Trophoblast cell (in vitro differentiated cells and primary cell): ENCODE data around the gene GPR137.

Experiments used
- DNase-seq, 2 donors: peaks; one replicate each; pipeline ENCODE4 v3.0.0-alpha.2; 2016
- H2AFZ ChIP-seq: 2 replicates; pipeline ENCODE4 v1.6.1; 2013; ENCODE audit warnings: low read length, moderate library complexity, mild to moderate bottlenecking; ENCODE audit not compliant: insufficient read depth, poor library complexity
- H2AK5ac ChIP-seq: 2 replicates; pipeline ENCODE4 v1.6.1; 2013; ENCODE audit warnings: mild to moderate bottlenecking, low read length
- H2BK120ac ChIP-seq: 2 replicates; pipeline ENCODE4 v1.6.1; 2013; ENCODE audit warnings: low read length, mild to moderate bottlenecking, moderate library complexity; ENCODE audit not compliant: insufficient read depth, poor library complexity
- H2BK12ac ChIP-seq: 2 replicates; pipeline ENCODE4 v1.6.1; 2013; ENCODE audit warnings: mild to moderate bottlenecking, low read length, moderate library complexity
- H2BK5ac ChIP-seq: 2 replicates; pipeline ENCODE4 v1.6.1; 2013; ENCODE audit warnings: low read length, low read depth, moderate library complexity, mild to moderate bottlenecking; ENCODE audit not compliant: poor library complexity
- H3K14ac ChIP-seq: 2 replicates; pipeline ENCODE4 v1.6.1; 2013; ENCODE audit warnings: mild to moderate bottlenecking, low read length
- H3K18ac ChIP-seq: 2 replicates; pipeline ENCODE4 v1.6.1; 2013; ENCODE audit warnings: mild to moderate bottlenecking, low read length
- H3K23ac ChIP-seq: 2 replicates; pipeline ENCODE4 v1.6.1; 2013; ENCODE audit warnings: low read length
- H3K27ac ChIP-seq: 2 replicates; pipeline ENCODE4 v1.5.1; 2013; ENCODE audit warnings: low read depth, mild to moderate bottlenecking, inconsistent platforms, low read length, moderate library complexity
- H3K27me3 ChIP-seq: 2 replicates; pipeline ENCODE4 v1.6.1; 2013; ENCODE audit warnings: inconsistent platforms, mild to moderate bottlenecking, low read length, moderate library complexity; ENCODE audit not compliant: insufficient read depth
- H3K36me3 ChIP-seq, 2 experiments: 1 replicate in 1 of 2; 2 replicates in 1 of 2; pipeline ENCODE4 v1.6.1; 2013; ENCODE audit warnings: low read length in 2 of 2, mild to moderate bottlenecking in 2 of 2, moderate library complexity in 1 of 2; ENCODE audit not compliant: insufficient read depth in 2 of 2, control insufficient read depth in 1 of 2
- H3K4ac ChIP-seq: 2 replicates; pipeline ENCODE4 v1.6.1; 2013; ENCODE audit warnings: low read depth, mild to moderate bottlenecking, low read length, moderate library complexity
- H3K4me1 ChIP-seq, 2 experiments: 1 replicate in 1 of 2; 2 replicates in 1 of 2; pipeline ENCODE4 v1.6.1; 2013; ENCODE audit warnings: low read length in 2 of 2, mild to moderate bottlenecking in 2 of 2, moderate library complexity in 1 of 2; ENCODE audit not compliant: insufficient read depth in 2 of 2, control insufficient read depth in 1 of 2
- H3K4me2 ChIP-seq: 2 replicates; pipeline ENCODE4 v1.6.1; 2013; ENCODE audit warnings: inconsistent platforms, mild to moderate bottlenecking, low read length, moderate library complexity
- H3K4me3 ChIP-seq: 2 replicates; pipeline ENCODE4 v1.5.1; 2013; ENCODE audit warnings: mild to moderate bottlenecking, low read depth, low read length, inconsistent platforms
- H3K79me1 ChIP-seq: one replicate; pipeline ENCODE4 v1.6.1; 2013; ENCODE audit warnings: low read length
- H3K79me2 ChIP-seq: 2 replicates; pipeline ENCODE4 v1.6.1; 2013; ENCODE audit warnings: low read length, mild to moderate bottlenecking; ENCODE audit not compliant: control insufficient read depth, insufficient read depth, poor library complexity
- H3K9ac ChIP-seq: 2 replicates; pipeline ENCODE4 v1.6.1; 2013; ENCODE audit warnings: mild to moderate bottlenecking, low read length
- H3K9me3 ChIP-seq: 2 replicates; pipeline ENCODE4 v1.6.1; 2013; ENCODE audit warnings: low read depth, mild to moderate bottlenecking, control low read depth, inconsistent platforms, low read length; ENCODE audit not compliant: insufficient read depth
- H4K12ac ChIP-seq: 2 replicates; pipeline ENCODE4 v1.6.1; 2013; ENCODE audit warnings: low read depth, mild to moderate bottlenecking, low read length, moderate library complexity
- H4K8ac ChIP-seq: 2 replicates; pipeline ENCODE4 v1.6.1; 2013; ENCODE audit warnings: low read depth, mild to moderate bottlenecking, low read length, moderate library complexity
- H4K91ac ChIP-seq: one replicate; pipeline ENCODE4 v1.6.1; 2013; ENCODE audit warnings: low read depth, mild to moderate bottlenecking, low read length, moderate library complexity
- WGBS: extraction: QIAGEN DNeasy Blood & Tissue Kit; methylation state at CpG from one replicate; pipeline ENCODE4 v1.1.7; 2013; ENCODE audit warnings: missing lambda C conversion rate; ENCODE audit not compliant: insufficient read length, insufficient coverage; ENCODE audit errors: extremely low coverage; 5-methylcytosine and 5-hydroxymethylcytosine counted together

Gene GPR137

GRCh38 chr11:64256300-64256699 lies 29.3 kb upstream of the GPR137 start:
- Histone ChIP-seq H2BK120ac (no peak overlapping the region), H4K12ac (no peak overlapping the region), H3K18ac (no peak overlapping the region), H3K4ac (no peak overlapping the region), H3K36me3 (peaks cover 57 to 63% of the 10 kb centered on the region in 2 experiments), H2AK5ac (no peak overlapping the region), H3K79me2 (peaks cover 9% of the 10 kb centered on the region), H3K4me1 (peaks cover 4 to 5% of the 10 kb centered on the region in 2 experiments), H2BK12ac (no peak overlapping the region), H3K4me2 (no peak overlapping the region), H2AFZ (no peak overlapping the region), H3K27me3 (no peaks in the 10 kb centered on the region), H3K27ac (no peak overlapping the region), H3K14ac (no peak overlapping the region), H3K4me3 (no peak overlapping the region), H3K79me1 (peaks cover 9% of the 10 kb centered on the region), H4K8ac (no peak overlapping the region), H3K23ac (no peak overlapping the region), H2BK5ac (no peak overlapping the region), H3K9ac (no peak overlapping the region), H3K9me3 (peaks cover 2% of the 10 kb centered on the region), H4K91ac (no peak overlapping the region)
- DNase-seq = no peak
- WGBS = no CpG with 5 or more reads among the region's 15 CpGs

- Histone ChIP-seq H3K27ac (no peak overlapping the region), H2BK12ac (no peak overlapping the region), H3K27me3 (no peaks in the 10 kb centered on the region), H3K14ac (no peak overlapping the region), H4K12ac (no peak overlapping the region), H3K79me1 (peaks cover 7% of the 10 kb centered on the region), H4K8ac (no peak overlapping the region), H3K4me1 (peaks cover 10 to 13% of the 10 kb centered on the region in 2 experiments), H2BK5ac (no peak overlapping the region), H3K4me2 (no peak overlapping the region), H3K79me2 (no peaks in the 10 kb centered on the region), H3K4me3 (no peak overlapping the region), H3K4ac (no peak overlapping the region), H4K91ac (no peak overlapping the region), H3K36me3 (peaks cover 75 to 78% of the 10 kb centered on the region in 2 experiments), H2BK120ac (no peak overlapping the region), H3K18ac (no peak overlapping the region), H3K9ac (no peak overlapping the region), H3K23ac (no peak overlapping the region), H2AFZ (no peak overlapping the region), H2AK5ac (no peak overlapping the region), H3K9me3 (peaks cover 4% of the 10 kb centered on the region)
- WGBS = no CpG with 5 or more reads among the region's 24 CpGs
- no peak for DNase-seq
These were observed 27.3 kb upstream of the GPR137 start for GRCh38 chr11:64258356-64258755.

- no peak overlapping the region for H2BK5ac ChIP-seq
- H3K9ac ChIP-seq = no peak overlapping the region
- DNase-seq = no peak
- H3K4me1 ChIP-seq = peaks cover 17 to 20% of the 10 kb centered on the region in 2 experiments
- no peak overlapping the region for H4K12ac ChIP-seq
- no peak overlapping the region for H2BK120ac ChIP-seq
- H4K91ac ChIP-seq = no peak overlapping the region
- no peak overlapping the region for H3K4me2 ChIP-seq
- H3K18ac ChIP-seq = no peak overlapping the region
- no peak overlapping the region for H2AFZ ChIP-seq
- peaks cover 13% of the 10 kb centered on the region for H3K79me1 ChIP-seq
- WGBS = no CpG with 5 or more reads among the region's 32 CpGs
- no peaks in the 10 kb centered on the region for H3K79me2 ChIP-seq
- H3K36me3 ChIP-seq = peaks cover 80 to 81% of the 10 kb centered on the region in 2 experiments
- H3K14ac ChIP-seq = no peak overlapping the region
- H3K9me3 ChIP-seq = peaks cover 4% of the 10 kb centered on the region
- H2BK12ac ChIP-seq = no peak overlapping the region
- no peak overlapping the region for H3K27ac ChIP-seq
- H3K4ac ChIP-seq = no peak overlapping the region
- no peak overlapping the region for H4K8ac ChIP-seq
- H3K23ac ChIP-seq = no peak overlapping the region
- H2AK5ac ChIP-seq = no peak overlapping the region
- no peak overlapping the region for H3K4me3 ChIP-seq
- no peaks in the 10 kb centered on the region for H3K27me3 ChIP-seq
These were observed 26.6 kb upstream of the GPR137 start for GRCh38 chr11:64258946-64259532.

GRCh38 chr11:64259533-64260067 lies 26.0 kb upstream of the GPR137 start:
- Histone ChIP-seq H3K27me3 (no peaks in the 10 kb centered on the region), H2BK5ac (no peak overlapping the region), H3K79me1 (peaks cover 14% of the 10 kb centered on the region), H3K27ac (no peak overlapping the region), H3K23ac (no peak overlapping the region), H3K18ac (no peak overlapping the region), H3K9me3 (peaks cover 4% of the 10 kb centered on the region), H3K4me1 (peaks cover 22 to 26% of the 10 kb centered on the region in 2 experiments), H3K4me3 (no peak overlapping the region), H3K9ac (no peak overlapping the region), H3K36me3 (peaks cover 80 to 84% of the 10 kb centered on the region in 2 experiments), H4K12ac (no peak overlapping the region), H3K79me2 (no peaks in the 10 kb centered on the region), H4K91ac (no peak overlapping the region), H3K14ac (no peak overlapping the region), H2BK12ac (no peak overlapping the region), H2BK120ac (no peak overlapping the region), H4K8ac (no peak overlapping the region), H3K4ac (no peak overlapping the region), H2AFZ (no peak overlapping the region), H3K4me2 (no peak overlapping the region), H2AK5ac (no peak overlapping the region)
- no peak for DNase-seq
- no CpG with 5 or more reads among the region's 4 CpGs for WGBS
